HepG2 (cell line): ENCODE data around the gene HNRNPM. TPM values are rescaled to one million over a fixed set of nuclear protein-coding genes. Genes with fewer than 3 reads are reported as not detected.

ENCODE experiments used
- ARID3A ChIP-seq: IDR thresholded peaks from 2 replicates; pipeline ENCODE4 v1.6.1; 2012; ENCODE audit warnings: low read depth, low read length, improper control_type of control experiment
- ARNTL ChIP-seq: sonication (generic); formaldehyde crosslinking; IDR thresholded peaks from 2 replicates; pipeline ENCODE4 v1.4.0; 2020; ENCODE audit warnings: mild to moderate bottlenecking, missing genetic modification reagents
- ASH2L ChIP-seq: fragments of 300-600, 200-600 bp; sonication (generic); IDR thresholded peaks from 2 replicates; pipeline ENCODE4 v1.7.0; 2017; ENCODE audit warnings: low read depth, mild to moderate bottlenecking, moderate library complexity, mixed read lengths, low read length; ENCODE audit not compliant: insufficient read length
- BRD4 ChIP-seq: sonication (generic); formaldehyde crosslinking; IDR thresholded peaks from 2 replicates; pipeline ENCODE4 v1.4.0; 2020; ENCODE audit warnings: missing genetic modification reagents
- CEBPB ChIP-seq: IDR thresholded peaks from 2 replicates; pipeline ENCODE4 v1.6.1; 2011; ENCODE audit warnings: low read depth, low read length, improper control_type of control experiment, borderline replicate concordance
- HOXA7 ChIP-seq: sonication (generic); formaldehyde crosslinking; IDR thresholded peaks from 2 replicates; pipeline ENCODE4 v1.8.1; 2022; ENCODE audit warnings: mild to moderate bottlenecking, missing genetic modification reagents, moderate library complexity
- MYC ChIP-seq: sonication (generic); formaldehyde crosslinking; IDR thresholded peaks from 2 replicates; pipeline ENCODE4 v1.9.0; 2021; ENCODE audit warnings: missing genetic modification reagents, borderline replicate concordance
- PAX8 ChIP-seq: sonication (generic); formaldehyde crosslinking; IDR thresholded peaks from 2 replicates; pipeline ENCODE4 v1.8.0; 2022; ENCODE audit warnings: mild to moderate bottlenecking, missing genetic modification reagents, borderline replicate concordance
- PHF20 ChIP-seq: sonication (generic); formaldehyde crosslinking; IDR thresholded peaks from 2 replicates; pipeline ENCODE4 v1.5.0; 2020; ENCODE audit warnings: mild to moderate bottlenecking, missing genetic modification reagents
- PRMT3 ChIP-seq: sonication (generic); formaldehyde crosslinking; IDR thresholded peaks from 2 replicates; pipeline ENCODE4 v1.8.1; 2022; ENCODE audit warnings: low read depth, mild to moderate bottlenecking, moderate library complexity, missing genetic modification reagents, borderline replicate concordance
- TBP ChIP-seq: sonication (generic); formaldehyde crosslinking; IDR thresholded peaks from 2 replicates; pipeline ENCODE4 v1.5.0; 2020; ENCODE audit warnings: missing genetic modification reagents
- TFE3 ChIP-seq: IDR thresholded peaks from 2 replicates; pipeline ENCODE4 v1.6.1; 2016
- ZBTB3 ChIP-seq: sonication (generic); formaldehyde crosslinking; IDR thresholded peaks from 2 replicates; pipeline ENCODE4 v1.4.0; 2020; ENCODE audit warnings: low read depth, mild to moderate bottlenecking, moderate library complexity, missing genetic modification reagents, borderline replicate concordance
- ZNF180 ChIP-seq: sonication (generic); formaldehyde crosslinking; IDR thresholded peaks from 2 replicates; pipeline ENCODE4 v1.4.0; 2020; ENCODE audit warnings: low read depth, missing genetic modification reagents, borderline replicate concordance
- ZNF274 ChIP-seq: sonication (generic); formaldehyde crosslinking; IDR thresholded peaks from 2 replicates; pipeline ENCODE4 v1.5.1; 2020; ENCODE audit warnings: mild to moderate bottlenecking, missing genetic modification reagents
- ZNF362 ChIP-seq: sonication (generic); formaldehyde crosslinking; IDR thresholded peaks from 2 replicates; pipeline ENCODE4 v1.4.0; 2020; ENCODE audit warnings: missing genetic modification reagents, mild to moderate bottlenecking, borderline replicate concordance
- ZNF468 ChIP-seq: sonication (generic); formaldehyde crosslinking; IDR thresholded peaks from 2 replicates; pipeline ENCODE4 v1.8.0; 2022; ENCODE audit warnings: mild to moderate bottlenecking, moderate library complexity, missing genetic modification reagents
- ZNF546 ChIP-seq: sonication (generic); formaldehyde crosslinking; conservative IDR thresholded peaks from 2 replicates; pipeline ENCODE4 v1.8.1; 2023; ENCODE audit warnings: mild to moderate bottlenecking, missing genetic modification reagents
- ZNF547 ChIP-seq: sonication (generic); formaldehyde crosslinking; IDR thresholded peaks from 2 replicates; pipeline ENCODE4 v1.5.1; 2020; ENCODE audit warnings: mild to moderate bottlenecking, missing genetic modification reagents
- ZNF629 ChIP-seq: sonication (generic); formaldehyde crosslinking; conservative IDR thresholded peaks from 2 replicates; pipeline ENCODE4 v1.5.0; 2020; ENCODE audit warnings: missing genetic modification reagents
- ZNF703 ChIP-seq: sonication (generic); formaldehyde crosslinking; IDR thresholded peaks from 2 replicates; pipeline ENCODE4 v1.5.1; 2020; ENCODE audit warnings: missing genetic modification reagents, mild to moderate bottlenecking, moderate library complexity, borderline replicate concordance
- ZNF746 ChIP-seq: sonication (generic); formaldehyde crosslinking; IDR thresholded peaks from 2 replicates; pipeline ENCODE4 v1.8.0; 2022; ENCODE audit warnings: mild to moderate bottlenecking, missing genetic modification reagents
- ZNF83 ChIP-seq: sonication (generic); formaldehyde crosslinking; IDR thresholded peaks from 2 replicates; pipeline ENCODE4 v1.4.0; 2020; ENCODE audit warnings: missing genetic modification reagents, mild to moderate bottlenecking, borderline replicate concordance
- ZNF879 ChIP-seq: sonication (generic); formaldehyde crosslinking; IDR thresholded peaks from 2 replicates; pipeline ENCODE4 v1.8.1; 2023; ENCODE audit warnings: missing genetic modification reagents
- polyA plus RNA-seq, 8 experiments: library from polyadenylated mRNA; depleted of rRNA in 3 of 8; stranded (reverse) in 7 of 8; unstranded in 1 of 8; fragments of >200 nt; fragmentation: Illumina TruSeq in 4 of 8; extraction: Trizol in 4 of 8; gene quantifications; 2 replicates each; pipeline versions ENCODE4 v1.2.1 to v1.2.3, GENCODE V29; 2011 to 2016; ENCODE audit warnings: low read depth in 4 of 8, missing spikeins in 1 of 8, mixed read lengths in 1 of 8; ENCODE audit not compliant: insufficient read depth in 1 of 8
- total RNA-seq, 5 experiments: library from RNA; depleted of rRNA; stranded (reverse); fragments of >200 nt; fragmentation: Illumina TruSeq; extraction: Trizol; gene quantifications; 2 replicates each; pipeline ENCODE4 v1.2.3, GENCODE V29; 2016; ENCODE audit warnings: low read depth in 1 of 5

HNRNPM gene
- total and polyA plus RNA-seq, 2 of the 13 experiments (the other 11 are each of a cell fraction or from before 2014, with no cell fraction given), result 56.7 to 102 TPM

GRCh38 chr19:8513687-8514504, 69.1 kb downstream of the HNRNPM start, which contains the start of gene ZNF414 (continued):
- no peak for TF ChIP-seq ARID3A
- no peak for TF ChIP-seq ZNF879 (CRISPR knock-in tag)
- TF ChIP-seq ZNF362 (CRISPR knock-in tag), result no peak
- peak; percentile 76; the same call in 1 of the 2 replicates for TF ChIP-seq ZNF546 (CRISPR knock-in tag)
- TF ChIP-seq PAX8 (CRISPR knock-in tag), result no peak
- no peak for TF ChIP-seq HOXA7 (CRISPR knock-in tag)
- no peak for TF ChIP-seq PRMT3
- TF ChIP-seq ARNTL, result no peak
- no peak for TF ChIP-seq ZNF180
- no peak; the same call in 1 of the 2 replicates for TF ChIP-seq ZNF547 (CRISPR knock-in tag)
- peak; percentile 88 for TF ChIP-seq ASH2L
- no peak for TF ChIP-seq BRD4 (CRISPR knock-in tag)
- TF ChIP-seq CEBPB, result peak; percentile 67; the same call in 1 of the 2 replicates
- TF ChIP-seq ZNF468 (CRISPR knock-in tag), result no peak
- TF ChIP-seq ZNF274 (CRISPR knock-in tag), result 0 out of 2 replicates have a peak, but pooled peaks have one; percentile 70
- TF ChIP-seq ZNF629 (CRISPR knock-in tag), result 0 out of 2 replicates have a peak, but pooled peaks have one; percentile 11
- no peak; the same call in 1 of the 2 replicates for TF ChIP-seq ZNF703
- TF ChIP-seq ZNF83 (CRISPR knock-in tag), result no peak
- peak; percentile 91 for TF ChIP-seq PHF20 (CRISPR knock-in tag)
- TF ChIP-seq TBP (CRISPR knock-in tag), result peak; percentile 92; the same call in 1 of the 2 replicates
- TF ChIP-seq ZBTB3, result no peak
- TF ChIP-seq ZNF746, result no peak
- no peak for TF ChIP-seq MYC
- TF ChIP-seq TFE3 (CRISPR knock-in tag), result peak; percentile 12; the same call in 1 of the 2 replicates
